Fibroblast of lung (primary cell): ENCODE results near the gene NEAT1. TPM values are rescaled to one million over a fixed set of nuclear protein-coding genes. Genes with fewer than 3 reads are reported as not detected.
A peak's percentile ranks its signal among the peaks of the same experiment; 100 is the strongest.

Experiments
- DNase-seq, 2 donors: peaks; one replicate each; pipeline versions ENCODE4 v3.0.0 to v3.0.0-alpha.2; 2010; ENCODE audit warnings: low read depth in 2 of 2
- H2AFZ ChIP-seq: 2 replicates; pipeline ENCODE4 v1.5.1; 2012; ENCODE audit warnings: low read length, control low read depth, inconsistent platforms
- H3K27ac ChIP-seq: 2 replicates; pipeline ENCODE4 v1.5.1; 2011; ENCODE audit warnings: low read length, control low read depth; ENCODE audit not compliant: insufficient read depth
- H3K27me3 ChIP-seq: 2 replicates; pipeline ENCODE4 v1.5.1; 2011; ENCODE audit warnings: mild to moderate bottlenecking, low read length; ENCODE audit not compliant: control insufficient read depth, insufficient read depth
- H3K36me3 ChIP-seq: 2 replicates; pipeline ENCODE4 v1.5.1; 2011; ENCODE audit warnings: low read length; ENCODE audit not compliant: control insufficient read depth, insufficient read depth
- H3K4me1 ChIP-seq: 2 replicates; pipeline ENCODE4 v1.5.1; 2011; ENCODE audit warnings: low read length; ENCODE audit not compliant: control insufficient read depth, insufficient read depth; ENCODE audit errors: extremely low read depth
- H3K4me2 ChIP-seq: 2 replicates; pipeline ENCODE4 v1.5.1; 2011; ENCODE audit warnings: low read length, control low read depth; ENCODE audit not compliant: insufficient read depth; ENCODE audit errors: extremely low read depth
- H3K4me3 ChIP-seq, 4 experiments: fragments of 200-600 bp in 1 of 4; sonication (generic) in 1 of 4; replicated peaks in 1 of 4; 2 replicates each; pipeline ENCODE4 v1.5.1; 2011 to 2016; ENCODE audit warnings: low read length in 4 of 4, low read depth in 3 of 4, mild to moderate bottlenecking in 3 of 4, control low read depth in 2 of 4, inconsistent platforms in 1 of 4, mixed read lengths in 1 of 4; ENCODE audit not compliant: insufficient read depth in 1 of 4; ENCODE audit errors: control extremely low read depth in 1 of 4
- H3K79me2 ChIP-seq: 2 replicates; pipeline ENCODE4 v1.5.1; 2012; ENCODE audit warnings: mild to moderate bottlenecking, low read length, inconsistent platforms; ENCODE audit not compliant: control insufficient read depth, insufficient read depth
- H3K9ac ChIP-seq: 2 replicates; pipeline ENCODE4 v1.5.1; 2011; ENCODE audit warnings: mild to moderate bottlenecking, low read length, control low read depth; ENCODE audit not compliant: insufficient read depth
- H3K9me3 ChIP-seq: 2 replicates; pipeline ENCODE4 v1.5.1; 2012; ENCODE audit warnings: low read depth, low read length; ENCODE audit not compliant: control insufficient read depth, insufficient read depth
- H4K20me1 ChIP-seq: 2 replicates; pipeline ENCODE4 v1.5.1; 2011; ENCODE audit warnings: low read length; ENCODE audit not compliant: control insufficient read depth, insufficient read depth; ENCODE audit errors: extremely low read depth
- EZH2 ChIP-seq: IDR thresholded peaks from 2 replicates; pipeline ENCODE4 v1.5.1; 2012; ENCODE audit warnings: low read length, control low read depth, mild to moderate bottlenecking; ENCODE audit errors: missing control alignments
- polyA plus RNA-seq, 2 donors: library from polyadenylated mRNA; depleted of rRNA in 1 of 2; stranded (reverse) in 1 of 2; unstranded in 1 of 2; fragments of >200 nt; gene quantifications; 2 replicates each; pipeline ENCODE4 v1.2.1, GENCODE V29; 2011 to 2012; ENCODE audit warnings: missing spikeins in 1 of 2
- total RNA-seq: library from RNA; depleted of rRNA; stranded (reverse); fragments of >200 nt; gene quantifications from 2 replicates; pipeline ENCODE4 v1.2.1, GENCODE V29; 2014
- TF ChIP-seq, protein P1 (sequence below), 2 donors: IDR thresholded peaks in 1 of 2; conservative IDR thresholded peaks in 1 of 2; 1 replicate in 1 of 2; 2 replicates in 1 of 2; pipeline ENCODE4 v1.5.1; 2011 to 2012; ENCODE audit warnings: low read length in 2 of 2, control low read depth in 1 of 2, inconsistent platforms in 1 of 2, low read depth in 1 of 2, mild to moderate bottlenecking in 1 of 2

The NEAT1 gene
- total and polyA plus RNA-seq, 2 donors (not counting 1 experiment from before 2014, with no cell fraction given) = 40.9 to 299 TPM

DNA sequence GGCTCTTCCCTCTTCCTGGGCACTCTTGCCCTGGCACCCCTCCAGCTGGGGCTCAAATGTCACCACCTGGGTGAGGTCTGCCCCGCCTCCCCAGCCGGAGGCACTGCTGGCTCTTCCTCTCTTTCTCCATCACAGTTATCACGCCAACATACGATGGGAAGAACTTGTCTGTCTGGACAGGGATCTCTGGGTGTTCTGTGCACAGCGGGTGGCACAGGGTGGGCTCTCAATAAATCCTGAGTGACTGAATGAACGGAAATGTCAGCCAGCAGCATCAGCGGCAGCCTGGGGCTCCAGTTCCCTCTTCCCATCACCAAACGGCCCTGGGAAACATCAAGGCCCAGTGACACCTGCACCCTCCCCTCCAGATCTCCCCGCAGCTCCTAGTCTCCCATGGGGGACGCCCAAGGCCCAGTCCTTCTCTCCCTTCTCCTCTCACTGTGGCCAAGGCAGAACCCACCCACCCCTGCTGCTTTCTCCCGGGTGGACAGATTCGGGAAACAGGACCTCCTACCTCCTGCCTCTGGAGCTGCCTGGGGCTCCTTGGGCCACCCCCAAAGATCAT, 39.7 kb upstream of the NEAT1 start:
- no peaks in the 10 kb centered on the region for H3K36me3 ChIP-seq

DNA sequence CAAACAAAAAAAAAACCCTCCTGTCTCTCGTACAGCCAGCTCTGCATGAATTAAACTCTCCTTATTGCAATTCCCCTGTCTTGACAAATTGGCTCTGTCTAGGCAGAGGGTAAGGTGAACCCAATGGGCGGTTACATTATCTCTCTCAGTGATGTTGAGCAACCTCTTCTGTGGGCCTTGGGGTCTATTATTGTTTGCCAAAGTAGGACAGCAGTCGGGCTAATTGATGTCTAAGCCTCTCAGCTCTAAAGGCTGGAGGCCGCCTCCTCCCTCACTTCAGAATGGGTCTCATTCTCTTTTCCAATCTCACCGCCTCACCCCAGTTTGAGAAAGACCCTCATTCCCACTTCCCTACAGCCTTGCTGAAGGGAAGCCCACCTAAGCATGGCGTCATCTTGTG, 38.8 kb upstream of the NEAT1 start:
- H3K27ac ChIP-seq = peak overlapping the region; percentile 48
- H3K4me3 ChIP-seq = no peak overlapping the region
- H4K20me1 ChIP-seq = no peaks in the 10 kb centered on the region
- no peak overlapping the region for H2AFZ ChIP-seq
- peaks cover 18% of the 10 kb centered on the region for H3K79me2 ChIP-seq
- TF ChIP-seq EZH2 = no peak
- TF ChIP-seq, protein P1, sequence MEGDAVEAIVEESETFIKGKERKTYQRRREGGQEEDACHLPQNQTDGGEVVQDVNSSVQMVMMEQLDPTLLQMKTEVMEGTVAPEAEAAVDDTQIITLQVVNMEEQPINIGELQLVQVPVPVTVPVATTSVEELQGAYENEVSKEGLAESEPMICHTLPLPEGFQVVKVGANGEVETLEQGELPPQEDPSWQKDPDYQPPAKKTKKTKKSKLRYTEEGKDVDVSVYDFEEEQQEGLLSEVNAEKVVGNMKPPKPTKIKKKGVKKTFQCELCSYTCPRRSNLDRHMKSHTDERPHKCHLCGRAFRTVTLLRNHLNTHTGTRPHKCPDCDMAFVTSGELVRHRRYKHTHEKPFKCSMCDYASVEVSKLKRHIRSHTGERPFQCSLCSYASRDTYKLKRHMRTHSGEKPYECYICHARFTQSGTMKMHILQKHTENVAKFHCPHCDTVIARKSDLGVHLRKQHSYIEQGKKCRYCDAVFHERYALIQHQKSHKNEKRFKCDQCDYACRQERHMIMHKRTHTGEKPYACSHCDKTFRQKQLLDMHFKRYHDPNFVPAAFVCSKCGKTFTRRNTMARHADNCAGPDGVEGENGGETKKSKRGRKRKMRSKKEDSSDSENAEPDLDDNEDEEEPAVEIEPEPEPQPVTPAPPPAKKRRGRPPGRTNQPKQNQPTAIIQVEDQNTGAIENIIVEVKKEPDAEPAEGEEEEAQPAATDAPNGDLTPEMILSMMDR (conservative IDR thresholded peaks at IDR 0.05 in 1 of 2, IDR thresholded peaks at IDR 0.05 in 1 of 2; ENCODE audit: low read depth in 1 of 2, low read length in 2 of 2) = no peak
- DNase-seq = no peak
- no peak overlapping the region for H3K9ac ChIP-seq
- H3K9me3 ChIP-seq = no peaks in the 10 kb centered on the region
- H3K36me3 ChIP-seq = no peaks in the 10 kb centered on the region
- H3K27me3 ChIP-seq = no peaks in the 10 kb centered on the region
- H3K4me2 ChIP-seq = no peak overlapping the region
- peaks cover 36% of the 10 kb centered on the region for H3K4me1 ChIP-seq

More for the DNA sequence above, 39.7 kb upstream of the NEAT1 start:
- Histone ChIP-seq H3K27ac (peak overlapping the region; percentile 97), H3K9ac (peak overlapping the region; percentile 67), H2AFZ (no peak overlapping the region), H3K4me3 (peak overlapping the region; percentile 27 to 54 (median 47)), H3K4me1 (peaks cover 32% of the 10 kb centered on the region), H3K4me2 (peak overlapping the region; percentile 83), H3K27me3 (no peaks in the 10 kb centered on the region), H3K9me3 (no peaks in the 10 kb centered on the region), H3K79me2 (peaks cover 11% of the 10 kb centered on the region), H4K20me1 (no peaks in the 10 kb centered on the region)
- no peak for DNase-seq
- TF ChIP-seq, protein P1 (conservative IDR thresholded peaks at IDR 0.05 in 1 of 2, IDR thresholded peaks at IDR 0.05 in 1 of 2; ENCODE audit: low read depth in 1 of 2, low read length in 2 of 2) = no peak
- no peak for TF ChIP-seq EZH2

DNA sequence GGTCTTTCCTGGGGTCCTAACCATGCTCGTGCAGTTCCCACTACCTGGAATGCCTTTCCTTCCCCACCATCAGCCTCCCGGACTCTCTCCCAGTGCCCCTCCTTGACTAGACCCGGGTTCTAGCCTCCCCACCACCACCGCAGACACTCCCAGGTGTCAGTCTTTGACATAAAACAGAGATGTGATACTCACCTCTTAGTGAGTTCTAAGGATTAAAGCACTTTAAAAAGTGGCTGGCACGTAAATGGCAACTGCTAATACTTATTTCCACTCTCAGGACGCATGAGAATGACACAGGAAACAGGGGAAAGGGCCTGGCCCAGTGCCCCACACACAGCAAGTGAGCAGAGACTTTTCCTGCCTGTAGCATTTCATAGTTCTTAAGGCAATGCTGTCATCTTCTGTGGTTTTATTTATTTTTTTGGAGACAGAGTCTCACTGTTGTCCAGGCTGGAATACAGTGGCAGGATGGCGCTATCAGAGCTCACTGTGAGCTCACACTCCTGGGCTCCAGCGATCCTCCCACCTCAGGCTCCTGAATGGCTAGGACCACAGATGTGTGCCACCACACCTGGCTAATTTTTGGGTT, 38.2 kb upstream of the NEAT1 start:
- H3K27me3 ChIP-seq = no peaks in the 10 kb centered on the region
- TF ChIP-seq EZH2 = no peak
- TF ChIP-seq, protein P1 (conservative IDR thresholded peaks at IDR 0.05 in 1 of 2, IDR thresholded peaks at IDR 0.05 in 1 of 2; ENCODE audit: low read depth in 1 of 2, low read length in 2 of 2) = no peak
- H3K4me3 ChIP-seq = no peak overlapping the region
- no peaks in the 10 kb centered on the region for H4K20me1 ChIP-seq
- peak; percentile 30 to 73 for DNase-seq
- H3K4me1 ChIP-seq = peaks cover 39% of the 10 kb centered on the region
- H3K79me2 ChIP-seq = peaks cover 23% of the 10 kb centered on the region
- H3K27ac ChIP-seq = peak overlapping the region; percentile 48
- no peaks in the 10 kb centered on the region for H3K36me3 ChIP-seq
- H3K9me3 ChIP-seq = no peaks in the 10 kb centered on the region
- H2AFZ ChIP-seq = no peak overlapping the region
- no peak overlapping the region for H3K4me2 ChIP-seq
- no peak overlapping the region for H3K9ac ChIP-seq
